Caco-2 (cell line): Measurements from ENCODE around the gene MRAP. TPM values are rescaled to one million over a fixed set of nuclear protein-coding genes. Genes with fewer than 3 reads are reported as not detected.

Experiments used
- BruUV-seq: library from RNA; stranded (reverse); fragments of 400-500 nt; replicated peaks from 2 replicates; lab custom pipeline; 2021; lab: Mats Ljungman, UMichigan
- CTCF ChIA-PET: fragments of 300-600 bp; sonication (Branson Sonifier 250); formaldehyde crosslinking; loops from one replicate; lab custom pipeline; 2022; ENCODE audit warnings: antibody characterized with exemption; lab: Charles Lee
- POLR2A ChIA-PET: fragments of 300-600 bp; sonication (Branson Sonifier 250); formaldehyde crosslinking; loops from one replicate; lab custom pipeline; 2022; ENCODE audit warnings: antibody characterized with exemption; lab: Charles Lee
- DNase-seq, 2 experiments: peaks; one replicate each; pipeline versions ENCODE4 v3.0.0 to v3.0.0-alpha.2; 2020 to 2022
- H3K27me3 ChIP-seq: replicated peaks from 2 replicates; pipeline ENCODE4 v1.6.0; 2011; ENCODE audit warnings: low read length; ENCODE audit not compliant: control insufficient read depth, insufficient read depth
- H3K36me3 ChIP-seq: 2 replicates; pipeline ENCODE4 v1.5.1; 2011; ENCODE audit warnings: low read length; ENCODE audit not compliant: control insufficient read depth, insufficient read depth
- H3K4me1 ChIP-seq: fragments of 250-450 bp; sonication (Bioruptor Pico); 2 replicates; pipeline ENCODE4 v1.5.1; 2020; ENCODE audit warnings: mild to moderate bottlenecking
- H3K4me3 ChIP-seq: 2 replicates; pipeline ENCODE4 v1.5.1; 2011; ENCODE audit warnings: low read depth, mild to moderate bottlenecking, control low read depth, low read length
- H3K9me3 ChIP-seq: fragments of 250-450 bp; sonication (Bioruptor Pico); 2 replicates; pipeline ENCODE4 v1.5.1; 2020; ENCODE audit warnings: mild to moderate bottlenecking, moderate library complexity
- H3K27ac Mint-ChIP-seq: one replicate; pipeline ENCODE4 v1.8.0; 2022; ENCODE audit warnings: mixed read lengths; ENCODE audit not compliant: unreplicated experiment
- H3K27me3 Mint-ChIP-seq: one replicate; pipeline ENCODE4 v1.8.0; 2022; ENCODE audit warnings: mixed read lengths; ENCODE audit not compliant: insufficient read depth, unreplicated experiment
- H3K36me3 Mint-ChIP-seq: one replicate; pipeline ENCODE4 v1.8.0; 2022; ENCODE audit warnings: mild to moderate bottlenecking, mixed read lengths; ENCODE audit not compliant: insufficient read depth, unreplicated experiment
- H3K4me1 Mint-ChIP-seq: one replicate; pipeline ENCODE4 v1.8.0; 2022; ENCODE audit warnings: low read depth, mixed read lengths; ENCODE audit not compliant: unreplicated experiment
- H3K4me3 Mint-ChIP-seq: one replicate; pipeline ENCODE4 v1.8.0; 2022; ENCODE audit warnings: mild to moderate bottlenecking, moderate library complexity, mixed read lengths; ENCODE audit not compliant: unreplicated experiment
- H3K9me3 Mint-ChIP-seq: one replicate; pipeline ENCODE4 v1.8.0; 2022; ENCODE audit warnings: mixed read lengths; ENCODE audit not compliant: unreplicated experiment
- CTCF ChIP-seq, 2 experiments: fragments of 200-600 bp in 1 of 2; IDR thresholded peaks; 1 replicate in 1 of 2; 2 replicates in 1 of 2; pipeline versions ENCODE4 v1.5.1 to v1.8.0; 2011 to 2022; ENCODE audit warnings: antibody characterized with exemption in 1 of 2, control low read depth in 1 of 2, inconsistent platforms in 1 of 2, low read depth in 1 of 2, low read length in 1 of 2, mild to moderate bottlenecking in 1 of 2, moderate library complexity in 1 of 2; ENCODE audit not compliant: insufficient read depth in 1 of 2, severe bottlenecking in 1 of 2, unreplicated experiment in 1 of 2
- intact Hi-C: fragments of 100-400 bp; cut with micrococcal nuclease; formaldehyde crosslinking; loops from one replicate; pipeline ENCODE4 v1.10.0; 2022; ENCODE audit not compliant: unreplicated experiment
- total RNA-seq: library from RNA; stranded (reverse); gene quantifications from 2 replicates; pipeline ENCODE4 v1.2.3, GENCODE V29; 2022

Gene MRAP
- total RNA-seq, 1 experiment from 2014 or later, result not detected

- no peaks in the 10 kb centered on the region for H3K9me3 ChIP-seq
- Mint-ChIP-seq H3K36me3 (peaks cover 52% of the 10 kb centered on the region), H3K27me3 (no peaks in the 10 kb centered on the region), H3K4me3 (no peak overlapping the region), H3K9me3 (no peaks in the 10 kb centered on the region), H3K27ac (no peak overlapping the region), H3K4me1 (no peaks in the 10 kb centered on the region)
- intact Hi-C loops, result no loop called here
- ChIA-PET CTCF (no interaction called here), POLR2A (no interaction called here)
- BruUV-seq, result no TSS peak
- no peaks in the 10 kb centered on the region for H3K4me1 ChIP-seq
- TF ChIP-seq CTCF (IDR thresholded peaks at IDR 0.05; ENCODE audit: insufficient read depth in 1 of 2, low read depth in 1 of 2, low read length in 1 of 2, severe bottlenecking in 1 of 2, unreplicated experiment in 1 of 2), result no peak
- peaks cover 7% of the 10 kb centered on the region for H3K36me3 ChIP-seq
- DNase-seq, result no peak
- no peak overlapping the region for H3K4me3 ChIP-seq
- H3K27me3 ChIP-seq, result no peaks in the 10 kb centered on the region
These were observed 50.1 kb downstream of the MRAP start for GRCh38 chr21:32348604-32349332.

GRCh38 chr21:32349333-32349944 lies 50.8 kb downstream of the MRAP start:
- no TSS peak for BruUV-seq
- ChIA-PET POLR2A (no interaction called here), CTCF (no interaction called here)
- Histone ChIP-seq H3K27me3 (no peaks in the 10 kb centered on the region), H3K9me3 (no peaks in the 10 kb centered on the region), H3K4me1 (no peaks in the 10 kb centered on the region), H3K4me3 (no peak overlapping the region), H3K36me3 (peaks cover 7% of the 10 kb centered on the region)
- Mint-ChIP-seq H3K4me3 (no peak overlapping the region), H3K36me3 (peaks cover 50% of the 10 kb centered on the region), H3K27ac (no peak overlapping the region), H3K27me3 (no peaks in the 10 kb centered on the region), H3K4me1 (no peaks in the 10 kb centered on the region), H3K9me3 (no peaks in the 10 kb centered on the region)
- no peak for TF ChIP-seq CTCF (IDR thresholded peaks at IDR 0.05; ENCODE audit: insufficient read depth in 1 of 2, low read depth in 1 of 2, low read length in 1 of 2, severe bottlenecking in 1 of 2, unreplicated experiment in 1 of 2)
- DNase-seq, result no peak
- intact Hi-C loops, result no loop called here

- Mint-ChIP-seq H3K27ac (no peak overlapping the region), H3K9me3 (no peaks in the 10 kb centered on the region), H3K4me3 (no peak overlapping the region), H3K36me3 (peaks cover 51% of the 10 kb centered on the region), H3K27me3 (no peaks in the 10 kb centered on the region), H3K4me1 (no peaks in the 10 kb centered on the region)
- Histone ChIP-seq H3K9me3 (no peaks in the 10 kb centered on the region), H3K36me3 (peaks cover 7% of the 10 kb centered on the region), H3K27me3 (no peaks in the 10 kb centered on the region), H3K4me1 (no peaks in the 10 kb centered on the region), H3K4me3 (no peak overlapping the region)
- no peak for DNase-seq
- ChIA-PET CTCF (no interaction called here), POLR2A (no interaction called here)
- no peak for TF ChIP-seq CTCF (IDR thresholded peaks at IDR 0.05; ENCODE audit: insufficient read depth in 1 of 2, low read depth in 1 of 2, low read length in 1 of 2, severe bottlenecking in 1 of 2, unreplicated experiment in 1 of 2)
- intact Hi-C loops, result no loop called here
- no TSS peak for BruUV-seq
These were observed 51.7 kb downstream of the MRAP start for GRCh38 chr21:32350211-32350980.
